ENCODE measurements around the gene STX11.

Gene STX11

GRCh38 chr6:144156338-144156737 is 6.0 kb downstream of the STX11 start:
- DNase-seq (ENCODE audit: low read depth), result no peak
- no peak for TF ChIP-seq CTCF (conservative IDR thresholded peaks at IDR 0.05; ENCODE audit: low read depth, low read length)
- H3K4me3 ChIP-seq (ENCODE audit: low read length), result no peak overlapping the region

GRCh38 chr6:144156991-144157390 is 6.7 kb downstream of the STX11 start:
- TF ChIP-seq CTCF (conservative IDR thresholded peaks at IDR 0.05; ENCODE audit: low read depth, low read length), result no peak
- DNase-seq (ENCODE audit: low read depth), result no peak

GRCh38 chr6:144158133-144158532 is 7.8 kb downstream of the STX11 start:
- DNase-seq (ENCODE audit: low read depth), result peak; percentile 71
- no peak for TF ChIP-seq CTCF (conservative IDR thresholded peaks at IDR 0.05; ENCODE audit: low read depth, low read length)

More at GRCh38 chr6:144156991-144157390, 6.7 kb downstream of the STX11 start:
- no peak overlapping the region for H3K4me3 ChIP-seq (ENCODE audit: low read length)

GRCh38 chr6:144159223-144159622 is 8.9 kb downstream of the STX11 start:
- H3K4me3 ChIP-seq (ENCODE audit: low read length), result no peak overlapping the region
- TF ChIP-seq CTCF (conservative IDR thresholded peaks at IDR 0.05; ENCODE audit: low read depth, low read length), result no peak
- no peak for DNase-seq (ENCODE audit: low read depth)

More at GRCh38 chr6:144158133-144158532, 7.8 kb downstream of the STX11 start:
- H3K4me3 ChIP-seq (ENCODE audit: low read length), result no peak overlapping the region

- no peak for TF ChIP-seq CTCF (conservative IDR thresholded peaks at IDR 0.05; ENCODE audit: low read depth, low read length)
- DNase-seq (ENCODE audit: low read depth), result no peak
- H3K4me3 ChIP-seq (ENCODE audit: low read length), result no peak overlapping the region
Measured at GRCh38 chr6:144159742-144160141, 9.4 kb downstream of the STX11 start.

GRCh38 chr6:144160431-144161005 is 10.2 kb downstream of the STX11 start:
- peak; percentile 61 for DNase-seq (ENCODE audit: low read depth)
- TF ChIP-seq CTCF (conservative IDR thresholded peaks at IDR 0.05; ENCODE audit: low read depth, low read length), result no peak
- no peak overlapping the region for H3K4me3 ChIP-seq (ENCODE audit: low read length)

- H3K4me3 ChIP-seq (ENCODE audit: low read length), result no peak overlapping the region
- no peak for TF ChIP-seq CTCF (conservative IDR thresholded peaks at IDR 0.05; ENCODE audit: low read depth, low read length)
- DNase-seq (ENCODE audit: low read depth), result no peak
Measured at GRCh38 chr6:144161975-144162374, 11.7 kb downstream of the STX11 start.

Data from retinal pigment epithelial cell (primary cell).